Lung (tissue), 12 donors: Measurements from ENCODE around the gene TEAD4. TPM values are rescaled to one million over a fixed set of nuclear protein-coding genes. Genes with fewer than 3 reads are reported as not detected.

Experiments used
- ATAC-seq: fragments of 200-7000 bp; cut with Tn5 transposase; one replicate; pipeline ENCODE4 v1.9.1; 2020; ENCODE audit warnings: moderate number of reproducible peaks; ENCODE audit not compliant: insufficient read depth, low FRiP score
- DNase-seq, 3 donors: peaks; one replicate each; pipeline ENCODE4 v3.0.0-alpha.2; 2013 to 2017
- H3K27ac ChIP-seq, 2 donors: one replicate each; pipeline ENCODE4 v1.5.1; 2013; ENCODE audit warnings: mild to moderate bottlenecking in 2 of 2, moderate library complexity in 2 of 2, control low read depth in 1 of 2, inconsistent platforms in 1 of 2, low read depth in 1 of 2, low read length in 1 of 2
- H3K27me3 ChIP-seq, 3 donors: one replicate each; pipeline ENCODE4 v1.5.1; 2013; ENCODE audit warnings: low read length in 2 of 3; ENCODE audit not compliant: control insufficient read depth in 3 of 3, insufficient read depth in 3 of 3
- H3K36me3 ChIP-seq, 4 donors: one replicate each; pipeline ENCODE4 v1.5.1; 2013; ENCODE audit warnings: low read length in 4 of 4, mild to moderate bottlenecking in 1 of 4, moderate library complexity in 1 of 4; ENCODE audit not compliant: control insufficient read depth in 4 of 4, insufficient read depth in 4 of 4
- H3K4me1 ChIP-seq, 5 donors: one replicate each; pipeline ENCODE4 v1.5.1; 2013; ENCODE audit warnings: low read length in 5 of 5, mild to moderate bottlenecking in 2 of 5, moderate library complexity in 1 of 5; ENCODE audit not compliant: control insufficient read depth in 5 of 5, insufficient read depth in 5 of 5
- H3K4me3 ChIP-seq: one replicate; pipeline ENCODE4 v1.5.1; 2013; ENCODE audit warnings: mild to moderate bottlenecking, control low read depth, moderate library complexity
- H3K9ac ChIP-seq, 2 donors: one replicate each; pipeline ENCODE4 v1.5.1; 2013; ENCODE audit warnings: low read length in 2 of 2, control low read depth in 1 of 2; ENCODE audit not compliant: insufficient read depth in 1 of 2
- H3K9me3 ChIP-seq, 4 donors: one replicate each; pipeline ENCODE4 v1.5.1; 2013; ENCODE audit warnings: low read length in 3 of 4, mild to moderate bottlenecking in 1 of 4, moderate library complexity in 1 of 4; ENCODE audit not compliant: control insufficient read depth in 4 of 4, insufficient read depth in 3 of 4
- CTCF ChIP-seq: IDR thresholded peaks from 2 replicates; pipeline ENCODE4 v1.5.1; 2012; ENCODE audit warnings: mild to moderate bottlenecking; ENCODE audit errors: control extremely low read depth, extremely low read depth
- WGBS, 2 donors: extraction: QIAGEN DNeasy Blood & Tissue Kit; methylation state at CpG; one replicate each; pipeline ENCODE4 v1.1.7; 2013; 5-methylcytosine and 5-hydroxymethylcytosine counted together
- polyA plus RNA-seq, 2 donors: library from polyadenylated mRNA; stranded (reverse); fragments of 200-250 nt; gene quantifications; one replicate each; pipeline ENCODE4 v1.2.1, GENCODE V29; 2013
- total RNA-seq, 2 donors: library from RNA; depleted of rRNA in 1 of 2; stranded (reverse); fragments of >200 nt in 1 of 2; gene quantifications; one replicate each; pipeline ENCODE4 v1.2.1, GENCODE V29; 2014 to 2021
- donor health status: control.
- donor health status: control.
- donor health status: Bipolar disorder and iron deficiency.
- donor health status: healthy.
- donor health status: DM: yes; HTN: yes; CAD: no.

TEAD4 gene
- total and polyA plus RNA-seq, 4 donors: 7.1 to 36.3 (median 28.8) TPM

- Histone ChIP-seq H3K27me3 (no peaks in the 10 kb centered on the region), H3K9me3 (no peaks in the 10 kb centered on the region), H3K36me3 (no peaks in the 10 kb centered on the region), H3K9ac (no peak overlapping the region), H3K4me3 (no peak overlapping the region), H3K27ac (no peak overlapping the region), H3K4me1 (peaks cover 3 to 21% (median 16%) of the 10 kb centered on the region in 5 donors)
- WGBS, 2 donors: 82 to 94% methylated on average over 6 of the region's 6 CpGs
- TF ChIP-seq CTCF: no peak
- DNase-seq (no peak), ATAC-seq (no peak)
Measured at GRCh38 chr12:3075315-3075714, 116.1 kb downstream of the TEAD4 start.

- Histone ChIP-seq H3K9me3 (no peaks in the 10 kb centered on the region), H3K36me3 (peaks cover 0 to 3% (median 0%) of the 10 kb centered on the region in 4 donors), H3K27ac (peak within 1 kb of the TSS; percentile 92 to 98), H3K9ac (peak within 1 kb of the TSS; percentile 46 to 70), H3K27me3 (no peaks in the 10 kb centered on the region), H3K4me1 (peaks cover 3 to 21% (median 18%) of the 10 kb centered on the region in 5 donors), H3K4me3 (peak within 1 kb of the TSS; percentile 93)
- ATAC-seq (peak; percentile 91), DNase-seq (peak; percentile 75 to 85 (median 77))
- WGBS, 2 donors: 1% methylated on average over 33 to 91 of the region's 95 CpGs
- no peak for TF ChIP-seq CTCF
Measured at GRCh38 chr12:3076730-3077571, 117.8 kb downstream of the TEAD4 start, which contains the start of gene TSPAN9. TSPAN9 (plus strand) TSS chr12:3077379; CDS start chr12:3201194, 123,815 bp downstream.

GRCh38 chr12:3077572-3078081 is 118.4 kb downstream of the TEAD4 start:
- Histone ChIP-seq H3K27ac (peak overlapping the region; percentile 92 to 98), H3K36me3 (peaks cover 0 to 3% (median 0%) of the 10 kb centered on the region in 4 donors), H3K4me3 (peak overlapping the region; percentile 93), H3K9me3 (no peaks in the 10 kb centered on the region), H3K9ac (peak overlapping the region; percentile 30 to 70), H3K27me3 (no peaks in the 10 kb centered on the region), H3K4me1 (peaks cover 8 to 26% (median 18%) of the 10 kb centered on the region in 5 donors)
- ATAC-seq (no peak), DNase-seq (peak; percentile 84 to 94 (median 92))
- no peak for TF ChIP-seq CTCF
- 1% methylated on average over 19 to 32 of the region's 32 CpGs for WGBS, 2 donors
